ENCODE results near the gene SORCS2.

DNA sequence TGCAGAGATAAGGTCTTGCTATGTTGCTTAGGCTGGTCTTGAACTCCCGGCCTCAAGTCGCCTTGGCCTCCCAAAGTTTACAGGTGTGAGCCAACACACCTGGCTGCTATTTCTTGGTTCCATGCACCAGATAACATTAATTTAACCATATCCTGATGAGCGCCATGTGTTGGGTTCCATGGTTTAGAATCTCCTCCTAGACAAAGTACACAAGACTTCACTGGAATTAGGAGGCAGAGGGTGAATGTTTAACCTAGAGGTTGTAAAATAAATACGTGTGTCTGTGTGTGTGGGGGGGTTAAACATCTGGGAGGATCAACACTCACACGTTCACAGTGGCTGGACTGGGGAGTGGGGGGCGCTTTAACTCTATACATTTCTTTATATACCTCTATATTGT lies 32.4 kb upstream of the SORCS2 start:
- TF ChIP-seq, protein P1, sequence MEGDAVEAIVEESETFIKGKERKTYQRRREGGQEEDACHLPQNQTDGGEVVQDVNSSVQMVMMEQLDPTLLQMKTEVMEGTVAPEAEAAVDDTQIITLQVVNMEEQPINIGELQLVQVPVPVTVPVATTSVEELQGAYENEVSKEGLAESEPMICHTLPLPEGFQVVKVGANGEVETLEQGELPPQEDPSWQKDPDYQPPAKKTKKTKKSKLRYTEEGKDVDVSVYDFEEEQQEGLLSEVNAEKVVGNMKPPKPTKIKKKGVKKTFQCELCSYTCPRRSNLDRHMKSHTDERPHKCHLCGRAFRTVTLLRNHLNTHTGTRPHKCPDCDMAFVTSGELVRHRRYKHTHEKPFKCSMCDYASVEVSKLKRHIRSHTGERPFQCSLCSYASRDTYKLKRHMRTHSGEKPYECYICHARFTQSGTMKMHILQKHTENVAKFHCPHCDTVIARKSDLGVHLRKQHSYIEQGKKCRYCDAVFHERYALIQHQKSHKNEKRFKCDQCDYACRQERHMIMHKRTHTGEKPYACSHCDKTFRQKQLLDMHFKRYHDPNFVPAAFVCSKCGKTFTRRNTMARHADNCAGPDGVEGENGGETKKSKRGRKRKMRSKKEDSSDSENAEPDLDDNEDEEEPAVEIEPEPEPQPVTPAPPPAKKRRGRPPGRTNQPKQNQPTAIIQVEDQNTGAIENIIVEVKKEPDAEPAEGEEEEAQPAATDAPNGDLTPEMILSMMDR (IDR thresholded peaks at IDR 0.05 in 4 of 5, conservative IDR thresholded peaks at IDR 0.05 in 1 of 5), result no peak
- TF ChIP-seq POLR2A (IDR thresholded peaks at IDR 0.05), result no peak

Data from gastrocnemius medialis (tissue), 4 donors.